HepG2 (cell line): ENCODE measurements around the gene NLRC5. TPM values are rescaled to one million over a fixed set of nuclear protein-coding genes. Genes with fewer than 3 reads are reported as not detected.

ENCODE experiments used
- AHR ChIP-seq: IDR thresholded peaks from 2 replicates; pipeline ENCODE4 v1.6.1; 2018; ENCODE audit warnings: missing genetic modification reagents, missing compliant biosample characterization
- HHEX ChIP-seq: IDR thresholded peaks from 2 replicates; pipeline ENCODE4 v1.6.1; 2016; ENCODE audit warnings: control low read depth
- HNF4A ChIP-seq: sonication (generic); formaldehyde crosslinking; IDR thresholded peaks from 2 replicates; pipeline ENCODE4 v1.4.0; 2020; ENCODE audit warnings: missing genetic modification reagents
- MBD4 ChIP-seq: IDR thresholded peaks from 2 replicates; pipeline ENCODE4 v1.6.1; 2012; ENCODE audit warnings: low read length, inconsistent platforms, borderline replicate concordance
- SCMH1 ChIP-seq: sonication (generic); formaldehyde crosslinking; IDR thresholded peaks from 2 replicates; pipeline ENCODE4 v1.9.0; 2021; ENCODE audit warnings: missing genetic modification reagents, mild to moderate bottlenecking, borderline replicate concordance
- SUZ12 ChIP-seq: fragments of 150-350 bp; IDR thresholded peaks from 2 replicates; pipeline ENCODE4 v1.6.1; 2014; ENCODE audit warnings: low read depth, low read length
- TAF1 ChIP-seq: sonication (generic); formaldehyde crosslinking; IDR thresholded peaks from 2 replicates; pipeline ENCODE4 v1.4.0; 2020; ENCODE audit warnings: missing genetic modification reagents
- TCF12 ChIP-seq, 2 experiments: fragments of 450-650 bp in 1 of 2; sonication (generic) in 1 of 2; formaldehyde crosslinking in 1 of 2; IDR thresholded peaks; 2 replicates each; pipeline versions ENCODE4 v1.6.1 to v1.8.0; 2017 to 2022; ENCODE audit warnings: antibody characterized with exemption in 1 of 2, mild to moderate bottlenecking in 1 of 2, missing genetic modification reagents in 1 of 2, moderate library complexity in 1 of 2
- ZFP1 ChIP-seq: IDR thresholded peaks from 2 replicates; pipeline ENCODE4 v1.6.1; 2016
- ZFP82 ChIP-seq: sonication (generic); formaldehyde crosslinking; IDR thresholded peaks from 2 replicates; pipeline ENCODE4 v1.5.1; 2020; ENCODE audit warnings: mild to moderate bottlenecking, missing genetic modification reagents, borderline replicate concordance
- ZFX ChIP-seq: sonication (generic); formaldehyde crosslinking; IDR thresholded peaks from 2 replicates; pipeline ENCODE4 v1.4.0; 2020; ENCODE audit warnings: mild to moderate bottlenecking, low read depth, missing genetic modification reagents, moderate library complexity
- ZNF10 ChIP-seq: sonication (generic); formaldehyde crosslinking; IDR thresholded peaks from 2 replicates; pipeline ENCODE4 v1.4.0; 2020; ENCODE audit warnings: mild to moderate bottlenecking, low read depth, missing genetic modification reagents, borderline replicate concordance
- ZNF615 ChIP-seq: sonication (generic); formaldehyde crosslinking; IDR thresholded peaks from 2 replicates; pipeline ENCODE4 v1.5.0; 2020; ENCODE audit warnings: mild to moderate bottlenecking, missing genetic modification reagents, borderline replicate concordance
- ZNF652 ChIP-seq: IDR thresholded peaks from 2 replicates; pipeline ENCODE4 v1.6.1; 2016; ENCODE audit warnings: low read depth, borderline replicate concordance
- ZNF841 ChIP-seq: sonication (generic); formaldehyde crosslinking; IDR thresholded peaks from 2 replicates; pipeline ENCODE4 v1.8.1; 2023; ENCODE audit warnings: missing genetic modification reagents, borderline replicate concordance
- polyA plus RNA-seq, 8 experiments: library from polyadenylated mRNA; depleted of rRNA in 3 of 8; stranded (reverse) in 7 of 8; unstranded in 1 of 8; fragments of >200 nt; fragmentation: Illumina TruSeq in 4 of 8; extraction: Trizol in 4 of 8; gene quantifications; 2 replicates each; pipeline versions ENCODE4 v1.2.1 to v1.2.3, GENCODE V29; 2011 to 2016; ENCODE audit warnings: low read depth in 4 of 8, missing spikeins in 1 of 8, mixed read lengths in 1 of 8; ENCODE audit not compliant: insufficient read depth in 1 of 8
- total RNA-seq, 5 experiments: library from RNA; depleted of rRNA; stranded (reverse); fragments of >200 nt; fragmentation: Illumina TruSeq; extraction: Trizol; gene quantifications; 2 replicates each; pipeline ENCODE4 v1.2.3, GENCODE V29; 2016; ENCODE audit warnings: low read depth in 1 of 5
- TF ChIP-seq, protein P1 (sequence below): sonication (generic); formaldehyde crosslinking; IDR thresholded peaks from 2 replicates; pipeline ENCODE4 v1.5.1; 2020; ENCODE audit warnings: mild to moderate bottlenecking, missing genetic modification reagents, borderline replicate concordance
- TF ChIP-seq, protein P2 (sequence below): sonication (generic); formaldehyde crosslinking; IDR thresholded peaks from 2 replicates; pipeline ENCODE4 v1.5.1; 2020; ENCODE audit warnings: mild to moderate bottlenecking, moderate library complexity, missing genetic modification reagents
- TF ChIP-seq, protein P3 (sequence below): sonication (generic); formaldehyde crosslinking; IDR thresholded peaks from 2 replicates; pipeline ENCODE4 v1.4.0; 2020; ENCODE audit warnings: mild to moderate bottlenecking, missing genetic modification reagents
- TF ChIP-seq, protein P4 (sequence below): sonication (generic); formaldehyde crosslinking; IDR thresholded peaks from 2 replicates; pipeline ENCODE4 v1.5.0; 2020; ENCODE audit warnings: missing genetic modification reagents
- TF ChIP-seq, protein P5 (sequence below), 2 experiments: fragments of 450-650 bp in 1 of 2; sonication (generic) in 1 of 2; formaldehyde crosslinking; IDR thresholded peaks; 2 replicates each; pipeline versions ENCODE4 v1.5.0 to v1.8.0; 2020 to 2022; ENCODE audit warnings: mild to moderate bottlenecking in 1 of 2, missing genetic modification reagents in 1 of 2

NLRC5 gene
- total and polyA plus RNA-seq, 2 of the 13 experiments (the other 11 are each of a cell fraction or from before 2014, with no cell fraction given): 6.3 to 12.7 TPM

DNA sequence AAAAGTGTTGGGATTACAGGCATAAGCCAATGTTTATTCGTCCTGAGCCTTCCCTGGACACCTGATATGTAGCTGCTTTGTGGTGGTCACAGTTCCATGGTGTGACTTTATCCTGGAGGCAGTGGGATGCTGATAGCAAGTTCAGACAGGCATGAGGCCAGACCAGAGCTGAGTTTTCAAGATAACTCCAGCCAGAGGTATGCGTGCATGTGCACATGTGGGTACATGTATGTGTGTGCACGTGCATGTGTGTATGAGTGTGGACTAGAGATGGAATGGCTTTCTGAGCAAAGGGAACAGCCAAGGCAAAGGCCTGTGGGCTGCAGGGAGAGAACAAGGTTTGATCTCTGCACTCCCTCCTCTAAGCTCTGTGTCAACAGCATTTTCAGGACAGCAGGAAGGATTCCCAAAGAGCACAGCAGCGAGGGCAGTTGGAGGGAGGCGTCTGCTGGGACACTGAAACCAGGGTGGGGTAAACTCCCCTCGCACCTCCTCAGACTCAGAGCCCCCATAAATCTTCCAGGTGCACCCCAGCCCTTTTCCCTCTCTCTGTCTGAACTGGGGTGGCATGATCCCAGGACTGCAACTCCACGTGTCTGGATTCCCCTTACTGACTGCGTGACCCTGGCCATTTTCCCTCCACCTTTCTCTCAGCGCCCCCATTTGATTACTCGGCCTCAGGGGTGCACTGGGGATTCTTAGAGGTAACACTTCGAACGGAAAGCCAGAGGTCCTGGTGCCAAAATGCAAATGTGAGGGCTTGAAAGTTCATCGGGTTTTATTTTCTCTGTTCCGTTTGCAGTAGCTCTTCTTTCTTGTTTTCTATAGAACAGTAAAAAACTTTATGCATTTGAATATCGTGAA lies 15.3 kb downstream of the NLRC5 start (continued):
- TF ChIP-seq, protein P1, sequence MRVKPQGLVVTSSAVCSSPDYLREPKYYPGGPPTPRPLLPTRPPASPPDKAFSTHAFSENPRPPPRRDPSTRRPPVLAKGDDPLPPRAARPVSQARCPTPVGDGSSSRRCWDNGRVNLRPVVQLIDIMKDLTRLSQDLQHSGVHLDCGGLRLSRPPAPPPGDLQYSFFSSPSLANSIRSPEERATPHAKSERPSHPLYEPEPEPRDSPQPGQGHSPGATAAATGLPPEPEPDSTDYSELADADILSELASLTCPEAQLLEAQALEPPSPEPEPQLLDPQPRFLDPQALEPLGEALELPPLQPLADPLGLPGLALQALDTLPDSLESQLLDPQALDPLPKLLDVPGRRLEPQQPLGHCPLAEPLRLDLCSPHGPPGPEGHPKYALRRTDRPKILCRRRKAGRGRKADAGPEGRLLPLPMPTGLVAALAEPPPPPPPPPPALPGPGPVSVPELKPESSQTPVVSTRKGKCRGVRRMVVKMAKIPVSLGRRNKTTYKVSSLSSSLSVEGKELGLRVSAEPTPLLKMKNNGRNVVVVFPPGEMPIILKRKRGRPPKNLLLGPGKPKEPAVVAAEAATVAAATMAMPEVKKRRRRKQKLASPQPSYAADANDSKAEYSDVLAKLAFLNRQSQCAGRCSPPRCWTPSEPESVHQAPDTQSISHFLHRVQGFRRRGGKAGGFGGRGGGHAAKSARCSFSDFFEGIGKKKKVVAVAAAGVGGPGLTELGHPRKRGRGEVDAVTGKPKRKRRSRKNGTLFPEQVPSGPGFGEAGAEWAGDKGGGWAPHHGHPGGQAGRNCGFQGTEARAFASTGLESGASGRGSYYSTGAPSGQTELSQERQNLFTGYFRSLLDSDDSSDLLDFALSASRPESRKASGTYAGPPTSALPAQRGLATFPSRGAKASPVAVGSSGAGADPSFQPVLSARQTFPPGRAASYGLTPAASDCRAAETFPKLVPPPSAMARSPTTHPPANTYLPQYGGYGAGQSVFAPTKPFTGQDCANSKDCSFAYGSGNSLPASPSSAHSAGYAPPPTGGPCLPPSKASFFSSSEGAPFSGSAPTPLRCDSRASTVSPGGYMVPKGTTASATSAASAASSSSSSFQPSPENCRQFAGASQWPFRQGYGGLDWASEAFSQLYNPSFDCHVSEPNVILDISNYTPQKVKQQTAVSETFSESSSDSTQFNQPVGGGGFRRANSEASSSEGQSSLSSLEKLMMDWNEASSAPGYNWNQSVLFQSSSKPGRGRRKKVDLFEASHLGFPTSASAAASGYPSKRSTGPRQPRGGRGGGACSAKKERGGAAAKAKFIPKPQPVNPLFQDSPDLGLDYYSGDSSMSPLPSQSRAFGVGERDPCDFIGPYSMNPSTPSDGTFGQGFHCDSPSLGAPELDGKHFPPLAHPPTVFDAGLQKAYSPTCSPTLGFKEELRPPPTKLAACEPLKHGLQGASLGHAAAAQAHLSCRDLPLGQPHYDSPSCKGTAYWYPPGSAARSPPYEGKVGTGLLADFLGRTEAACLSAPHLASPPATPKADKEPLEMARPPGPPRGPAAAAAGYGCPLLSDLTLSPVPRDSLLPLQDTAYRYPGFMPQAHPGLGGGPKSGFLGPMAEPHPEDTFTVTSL (CRISPR knock-in tag): peak; percentile 45; the same call in 1 of the 2 replicates
- TF ChIP-seq, protein P2, sequence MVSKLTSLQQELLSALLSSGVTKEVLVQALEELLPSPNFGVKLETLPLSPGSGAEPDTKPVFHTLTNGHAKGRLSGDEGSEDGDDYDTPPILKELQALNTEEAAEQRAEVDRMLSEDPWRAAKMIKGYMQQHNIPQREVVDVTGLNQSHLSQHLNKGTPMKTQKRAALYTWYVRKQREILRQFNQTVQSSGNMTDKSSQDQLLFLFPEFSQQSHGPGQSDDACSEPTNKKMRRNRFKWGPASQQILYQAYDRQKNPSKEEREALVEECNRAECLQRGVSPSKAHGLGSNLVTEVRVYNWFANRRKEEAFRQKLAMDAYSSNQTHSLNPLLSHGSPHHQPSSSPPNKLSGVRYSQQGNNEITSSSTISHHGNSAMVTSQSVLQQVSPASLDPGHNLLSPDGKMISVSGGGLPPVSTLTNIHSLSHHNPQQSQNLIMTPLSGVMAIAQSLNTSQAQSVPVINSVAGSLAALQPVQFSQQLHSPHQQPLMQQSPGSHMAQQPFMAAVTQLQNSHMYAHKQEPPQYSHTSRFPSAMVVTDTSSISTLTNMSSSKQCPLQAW (CRISPR knock-in tag): peak; percentile 26; the same call in 1 of the 2 replicates
- TF ChIP-seq HNF4A (CRISPR knock-in tag): peak; percentile 96
- no peak for TF ChIP-seq SCMH1
- TF ChIP-seq SUZ12: no peak
- TF ChIP-seq ZNF652 (CRISPR knock-in tag): no peak
- TF ChIP-seq ZNF841 (CRISPR knock-in tag): no peak
- TF ChIP-seq ZNF10 (CRISPR knock-in tag): no peak
- TF ChIP-seq ZFX (CRISPR knock-in tag): peak; percentile 63; the same call in 1 of the 2 replicates
- TF ChIP-seq, protein P3, sequence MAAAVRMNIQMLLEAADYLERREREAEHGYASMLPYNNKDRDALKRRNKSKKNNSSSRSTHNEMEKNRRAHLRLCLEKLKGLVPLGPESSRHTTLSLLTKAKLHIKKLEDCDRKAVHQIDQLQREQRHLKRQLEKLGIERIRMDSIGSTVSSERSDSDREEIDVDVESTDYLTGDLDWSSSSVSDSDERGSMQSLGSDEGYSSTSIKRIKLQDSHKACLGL (CRISPR knock-in tag): no peak
- TF ChIP-seq, protein P4, sequence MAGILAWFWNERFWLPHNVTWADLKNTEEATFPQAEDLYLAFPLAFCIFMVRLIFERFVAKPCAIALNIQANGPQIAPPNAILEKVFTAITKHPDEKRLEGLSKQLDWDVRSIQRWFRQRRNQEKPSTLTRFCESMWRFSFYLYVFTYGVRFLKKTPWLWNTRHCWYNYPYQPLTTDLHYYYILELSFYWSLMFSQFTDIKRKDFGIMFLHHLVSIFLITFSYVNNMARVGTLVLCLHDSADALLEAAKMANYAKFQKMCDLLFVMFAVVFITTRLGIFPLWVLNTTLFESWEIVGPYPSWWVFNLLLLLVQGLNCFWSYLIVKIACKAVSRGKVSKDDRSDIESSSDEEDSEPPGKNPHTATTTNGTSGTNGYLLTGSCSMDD: no peak
- no peak for TF ChIP-seq ZFP1 (CRISPR knock-in tag)
- no peak for TF ChIP-seq TCF12 (IDR thresholded peaks at IDR 0.05)
- TF ChIP-seq TCF12 (CRISPR knock-in tag; IDR thresholded peaks at IDR 0.05): no peak
- no peak for TF ChIP-seq MBD4
- TF ChIP-seq AHR: no peak
- TF ChIP-seq, protein P5, sequence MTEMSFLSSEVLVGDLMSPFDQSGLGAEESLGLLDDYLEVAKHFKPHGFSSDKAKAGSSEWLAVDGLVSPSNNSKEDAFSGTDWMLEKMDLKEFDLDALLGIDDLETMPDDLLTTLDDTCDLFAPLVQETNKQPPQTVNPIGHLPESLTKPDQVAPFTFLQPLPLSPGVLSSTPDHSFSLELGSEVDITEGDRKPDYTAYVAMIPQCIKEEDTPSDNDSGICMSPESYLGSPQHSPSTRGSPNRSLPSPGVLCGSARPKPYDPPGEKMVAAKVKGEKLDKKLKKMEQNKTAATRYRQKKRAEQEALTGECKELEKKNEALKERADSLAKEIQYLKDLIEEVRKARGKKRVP (CRISPR knock-in tag; IDR thresholded peaks at IDR 0.05): no peak
- TF ChIP-seq TAF1: no peak
- TF ChIP-seq HHEX (CRISPR knock-in tag): no peak
- no peak for TF ChIP-seq ZFP82 (CRISPR knock-in tag)
- no peak for TF ChIP-seq ZNF615 (CRISPR knock-in tag)
